GM18858 (cell line): Measurements from ENCODE around the gene TMEM156.

Experiments
- ATAC-seq: cut with Tn5 transposase; IDR thresholded peaks from one replicate; pipeline ENCODE4 v1.9.1; 2021; ENCODE audit not compliant: unreplicated experiment

Gene TMEM156, protein sequence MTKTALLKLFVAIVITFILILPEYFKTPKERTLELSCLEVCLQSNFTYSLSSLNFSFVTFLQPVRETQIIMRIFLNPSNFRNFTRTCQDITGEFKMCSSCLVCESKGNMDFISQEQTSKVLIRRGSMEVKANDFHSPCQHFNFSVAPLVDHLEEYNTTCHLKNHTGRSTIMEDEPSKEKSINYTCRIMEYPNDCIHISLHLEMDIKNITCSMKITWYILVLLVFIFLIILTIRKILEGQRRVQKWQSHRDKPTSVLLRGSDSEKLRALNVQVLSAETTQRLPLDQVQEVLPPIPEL

DNA sequence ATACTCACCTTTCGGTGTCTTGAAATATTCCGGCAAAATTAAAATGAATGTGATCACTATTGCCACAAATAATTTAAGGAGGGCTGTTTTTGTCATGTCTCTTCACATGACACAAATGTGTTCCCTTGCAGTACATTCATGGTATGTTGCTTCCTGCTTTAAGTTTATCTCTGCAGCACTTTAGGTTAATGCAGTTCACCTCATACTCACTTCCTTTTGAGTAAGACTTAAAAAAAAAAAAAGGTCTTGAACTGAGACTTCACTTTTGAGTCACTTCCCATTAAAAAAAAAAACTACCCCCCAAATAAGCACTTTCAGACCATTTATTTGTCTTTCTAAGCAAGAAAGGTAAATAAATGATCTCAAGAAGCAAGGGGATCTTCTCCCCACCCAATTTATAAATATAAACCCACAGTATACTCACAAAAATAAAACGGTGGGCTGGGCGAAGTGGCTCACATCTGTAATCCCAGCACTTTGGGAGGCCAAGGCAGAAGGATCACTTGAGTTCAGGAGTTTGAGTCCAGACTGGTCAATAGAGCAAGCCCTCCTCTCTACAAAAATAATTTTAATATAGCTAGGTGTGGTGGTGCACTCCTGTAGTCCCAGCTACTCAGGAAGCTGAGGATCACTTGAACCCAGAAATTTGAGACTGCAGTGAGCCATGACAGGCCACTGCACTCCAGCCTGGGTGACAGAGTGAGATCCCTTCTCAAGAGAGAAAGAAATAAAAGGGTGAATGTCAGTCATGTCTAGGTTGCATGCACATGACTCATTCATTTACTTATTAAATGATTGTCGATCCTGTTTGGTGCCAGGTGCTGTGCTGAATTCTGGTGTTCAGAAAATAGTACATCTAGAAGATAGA lies at the start of gene TMEM156:
TMEM156 (minus strand) TSS at position 192 of the 868 bp plus-strand sequence; CDS start at position 96, 96 bp downstream.
- ATAC-seq: peak; percentile 55

DNA sequence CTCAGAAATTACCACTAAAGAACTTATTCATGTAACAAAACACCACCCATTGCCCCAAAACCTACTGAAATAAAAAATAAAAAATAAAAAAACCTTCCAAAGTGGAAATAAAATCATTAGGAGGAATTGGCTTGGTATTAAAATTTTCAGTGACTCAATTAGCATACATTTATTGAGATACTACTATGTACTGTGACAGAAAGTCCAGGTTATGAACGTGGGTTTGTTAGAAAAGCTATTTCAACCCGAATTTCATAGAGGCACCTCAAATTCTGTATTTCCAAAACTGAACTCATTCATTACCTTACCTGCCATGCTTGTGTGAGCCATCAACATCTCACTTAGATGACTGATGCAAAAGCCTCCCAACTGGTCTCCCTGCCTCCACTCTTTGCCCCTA lies 46.6 kb upstream of the TMEM156 start:
- ATAC-seq: no peak

GRCh38 chr4:39068907-39069306 lies 36.7 kb upstream of the TMEM156 start:
- ATAC-seq: no peak

DNA sequence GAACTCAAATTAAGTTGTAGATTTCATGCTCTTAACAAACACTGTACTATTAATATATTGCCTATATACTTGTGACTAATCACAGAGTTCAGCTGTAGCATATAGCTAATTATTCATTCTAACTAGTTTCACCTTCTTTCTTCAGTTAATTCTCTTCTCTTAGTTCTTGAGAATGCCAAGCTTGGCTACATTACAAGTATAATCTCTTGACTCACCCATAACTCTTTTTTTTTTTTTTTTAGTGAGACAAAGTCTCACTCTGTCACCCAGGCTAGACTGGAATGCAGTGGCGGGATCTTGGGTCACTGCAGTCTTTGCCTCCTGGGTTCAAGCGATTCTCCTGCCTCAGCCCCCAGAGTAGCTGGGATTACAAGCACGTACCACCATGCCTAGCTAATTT lies 35.2 kb upstream of the TMEM156 start:
- ATAC-seq: no peak

DNA sequence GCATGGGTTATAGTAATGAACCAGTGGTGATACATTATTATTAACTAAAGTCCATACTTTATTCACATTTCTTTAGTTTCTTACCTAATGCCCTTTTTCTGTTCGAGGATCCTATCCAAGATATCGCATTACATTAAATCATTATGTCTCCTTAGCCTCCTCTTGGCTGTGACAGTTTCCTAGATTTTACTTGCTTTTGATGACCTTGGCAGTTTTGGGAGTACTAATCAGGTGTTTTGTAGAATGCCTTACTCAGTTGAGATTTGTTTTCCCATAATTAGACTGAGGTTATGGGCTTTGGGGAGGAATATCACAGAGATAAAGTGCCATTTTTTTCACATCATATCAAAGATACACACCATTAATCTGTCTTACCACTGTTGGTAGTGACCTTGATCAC lies 34.8 kb upstream of the TMEM156 start:
- no peak for ATAC-seq

DNA sequence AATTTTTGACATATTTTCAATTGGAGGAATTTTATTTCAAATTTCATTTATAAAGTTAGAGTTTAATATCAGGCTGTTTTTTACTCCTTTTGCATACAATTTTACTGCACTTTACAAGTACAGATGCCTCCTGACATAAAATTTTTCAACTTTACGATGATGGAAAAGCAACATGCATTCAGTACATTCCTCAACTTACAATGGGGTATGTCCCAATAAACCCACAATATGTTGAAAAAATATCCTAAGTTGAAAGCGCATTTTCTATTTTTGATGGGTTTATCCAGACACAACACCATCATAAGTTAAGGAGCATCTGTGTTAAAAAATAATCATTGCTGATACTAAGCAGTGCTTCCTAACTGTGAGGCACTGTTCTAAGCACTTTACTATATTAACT lies 34.2 kb upstream of the TMEM156 start:
- ATAC-seq: no peak

DNA sequence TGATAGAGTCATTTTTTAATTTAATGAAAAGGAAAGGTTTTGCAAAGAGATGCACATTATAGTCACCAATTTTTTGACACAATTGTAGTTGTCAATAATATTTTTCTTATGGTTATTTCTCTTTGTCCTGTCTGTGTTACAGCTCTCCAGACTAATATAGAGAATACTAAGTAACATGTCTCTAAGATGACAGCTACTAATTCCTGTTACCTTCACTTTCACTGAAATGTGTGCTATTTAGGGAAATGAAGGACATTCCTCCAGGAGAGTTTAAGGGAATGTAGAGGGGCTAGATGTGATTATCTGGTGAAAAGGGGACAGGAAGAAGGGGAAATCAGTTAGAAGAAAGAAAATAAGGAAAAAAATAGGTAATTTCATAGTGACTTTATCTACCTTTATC lies 31.2 kb upstream of the TMEM156 start:
- ATAC-seq: no peak

DNA sequence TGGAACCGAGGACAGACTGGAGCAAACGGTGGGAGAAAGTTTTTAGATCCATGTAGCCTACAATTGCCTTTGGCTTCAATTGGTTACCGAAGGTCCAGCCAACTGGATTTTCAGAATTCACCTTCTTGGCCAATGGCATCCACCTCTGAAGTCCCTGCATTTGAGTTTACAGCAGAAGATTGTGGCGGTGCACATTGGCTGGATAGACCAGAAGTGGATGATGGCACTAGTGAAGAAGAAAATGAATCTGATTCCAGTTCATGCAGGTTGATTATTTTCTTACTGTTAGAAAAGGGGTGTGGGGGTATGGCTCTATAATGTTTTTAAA lies 30.5 kb upstream of the TMEM156 start:
- no peak for ATAC-seq

GRCh38 chr4:39062094-39062769 lies 30.0 kb upstream of the TMEM156 start, which contains the start of gene KLHL5:
KLHL5 (plus strand) TSS chr4:39062232; CDS start chr4:39062653, 421 bp downstream.
- ATAC-seq: no peak

DNA sequence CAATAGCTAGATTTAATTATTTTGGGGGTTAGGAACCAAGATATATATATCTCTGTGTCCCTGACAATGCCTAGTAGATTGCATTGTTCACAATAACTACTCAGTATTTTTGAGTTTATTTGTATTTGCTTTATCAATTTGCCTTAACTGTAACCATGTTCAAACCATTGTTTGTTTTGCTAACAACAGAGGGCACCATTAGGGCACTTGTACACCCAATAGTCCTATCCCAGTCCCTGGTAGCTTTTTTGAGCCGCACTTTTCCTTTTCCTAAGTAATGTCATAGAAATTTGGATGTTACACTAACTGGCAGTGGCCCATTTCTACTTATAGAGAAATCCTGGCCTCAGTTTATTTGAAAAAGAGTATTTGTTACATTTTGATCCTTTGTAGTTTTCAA lies 29.2 kb upstream of the TMEM156 start:
- no peak for ATAC-seq

DNA sequence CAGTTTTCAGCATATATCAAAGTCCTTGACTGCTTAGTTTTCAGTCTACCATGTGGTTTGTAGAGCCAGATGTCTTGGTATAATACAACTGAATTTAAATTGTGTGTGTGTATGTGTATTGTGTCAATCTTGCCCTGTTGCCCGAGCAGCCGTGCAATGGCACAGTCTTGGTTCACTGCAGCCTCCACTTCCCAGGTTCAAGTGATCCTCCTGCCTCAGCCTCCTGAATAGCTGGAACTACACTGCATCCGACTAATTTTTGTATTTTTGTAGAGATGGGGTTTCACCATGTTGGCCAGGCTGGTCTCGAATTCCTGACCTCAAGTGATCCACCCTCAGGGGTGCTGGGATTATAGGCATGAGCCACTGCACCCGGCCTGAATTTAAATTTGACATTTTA lies 23.8 kb upstream of the TMEM156 start:
- ATAC-seq: no peak

- ATAC-seq: no peak
These were observed 22.3 kb upstream of the TMEM156 start for GRCh38 chr4:39054497-39054896.

DNA sequence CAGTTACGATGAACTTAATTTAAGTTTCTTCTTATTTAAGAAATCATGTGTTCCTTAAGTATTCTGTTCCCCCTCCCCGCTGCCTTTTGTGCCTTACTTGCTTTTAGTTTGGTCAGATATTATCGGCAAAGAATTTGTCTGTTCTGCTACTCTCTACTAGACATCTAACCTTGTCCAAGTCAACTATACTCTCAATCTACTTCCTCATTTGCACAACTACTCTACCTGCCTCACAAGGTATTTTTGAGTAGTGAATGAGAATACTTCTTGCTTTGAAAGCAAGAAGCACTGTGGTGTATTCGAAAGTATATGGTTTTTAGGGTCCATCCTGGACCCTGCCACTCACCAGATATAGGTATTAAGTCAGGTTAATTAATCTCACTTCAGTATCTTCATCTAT lies 21.8 kb upstream of the TMEM156 start:
- no peak for ATAC-seq

- ATAC-seq: no peak
These were observed 19.3 kb upstream of the TMEM156 start for GRCh38 chr4:39051492-39051891.

DNA sequence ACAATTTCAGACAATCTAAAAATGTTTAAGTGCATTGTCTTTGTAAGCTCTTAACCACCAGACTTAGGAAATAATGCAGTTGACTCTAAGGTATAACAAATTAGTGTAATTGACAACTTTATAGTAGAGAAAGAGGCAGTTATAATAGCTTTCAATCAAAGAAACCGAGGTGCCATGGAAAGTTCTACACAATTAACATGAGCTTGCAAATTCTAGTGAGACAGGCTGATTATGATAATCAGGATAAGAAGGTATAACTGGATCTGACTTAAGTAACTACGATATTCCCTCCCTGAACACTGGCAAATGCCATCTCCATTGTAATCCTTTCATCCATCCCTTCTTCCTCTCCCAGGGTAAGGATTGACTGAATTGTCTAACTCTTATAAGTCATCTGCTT lies 18.4 kb upstream of the TMEM156 start:
- no peak for ATAC-seq

DNA sequence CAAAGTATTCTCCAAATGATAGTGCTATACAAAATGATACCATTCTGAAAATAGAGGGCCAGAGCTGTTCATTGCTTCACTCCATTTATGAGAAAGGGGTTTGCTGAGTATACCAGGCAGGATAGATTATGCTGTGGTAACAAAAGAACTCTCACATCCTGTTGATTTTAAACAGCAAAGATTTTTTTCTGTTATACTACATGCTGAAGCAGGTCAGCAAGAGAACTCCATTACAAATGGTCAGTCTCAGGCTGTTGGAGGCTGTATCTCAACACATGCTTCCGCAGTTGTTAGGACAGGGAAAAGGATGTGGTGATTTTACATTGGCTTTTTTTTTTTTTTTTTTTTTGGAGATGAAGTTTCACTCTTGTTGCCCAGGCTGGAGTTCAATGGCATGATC lies 16.1 kb upstream of the TMEM156 start:
- ATAC-seq: no peak

GRCh38 chr4:39047681-39048080 lies 15.5 kb upstream of the TMEM156 start:
- no peak for ATAC-seq

DNA sequence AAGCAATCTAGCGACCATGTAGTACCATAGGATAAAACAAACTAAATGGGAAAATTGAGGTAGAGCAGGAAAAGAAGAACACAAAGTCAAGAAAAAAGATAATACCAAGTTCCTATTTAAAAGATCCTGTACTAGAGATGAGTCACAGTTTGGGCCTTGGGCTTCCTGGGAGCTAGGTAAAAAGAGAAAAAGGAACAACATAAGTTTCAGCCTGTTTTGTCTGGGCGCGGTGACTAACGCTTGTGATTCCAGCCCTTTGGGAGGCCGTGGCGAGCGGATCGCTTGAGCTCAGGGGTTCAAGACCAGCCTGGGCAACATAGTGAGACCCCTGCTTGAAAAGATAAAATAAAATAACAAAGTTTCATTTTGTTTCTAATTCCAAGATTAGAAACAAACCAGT lies 14.0 kb upstream of the TMEM156 start:
- no peak for ATAC-seq

- no peak for ATAC-seq
These were observed 13.6 kb upstream of the TMEM156 start for GRCh38 chr4:39045827-39046221.

DNA sequence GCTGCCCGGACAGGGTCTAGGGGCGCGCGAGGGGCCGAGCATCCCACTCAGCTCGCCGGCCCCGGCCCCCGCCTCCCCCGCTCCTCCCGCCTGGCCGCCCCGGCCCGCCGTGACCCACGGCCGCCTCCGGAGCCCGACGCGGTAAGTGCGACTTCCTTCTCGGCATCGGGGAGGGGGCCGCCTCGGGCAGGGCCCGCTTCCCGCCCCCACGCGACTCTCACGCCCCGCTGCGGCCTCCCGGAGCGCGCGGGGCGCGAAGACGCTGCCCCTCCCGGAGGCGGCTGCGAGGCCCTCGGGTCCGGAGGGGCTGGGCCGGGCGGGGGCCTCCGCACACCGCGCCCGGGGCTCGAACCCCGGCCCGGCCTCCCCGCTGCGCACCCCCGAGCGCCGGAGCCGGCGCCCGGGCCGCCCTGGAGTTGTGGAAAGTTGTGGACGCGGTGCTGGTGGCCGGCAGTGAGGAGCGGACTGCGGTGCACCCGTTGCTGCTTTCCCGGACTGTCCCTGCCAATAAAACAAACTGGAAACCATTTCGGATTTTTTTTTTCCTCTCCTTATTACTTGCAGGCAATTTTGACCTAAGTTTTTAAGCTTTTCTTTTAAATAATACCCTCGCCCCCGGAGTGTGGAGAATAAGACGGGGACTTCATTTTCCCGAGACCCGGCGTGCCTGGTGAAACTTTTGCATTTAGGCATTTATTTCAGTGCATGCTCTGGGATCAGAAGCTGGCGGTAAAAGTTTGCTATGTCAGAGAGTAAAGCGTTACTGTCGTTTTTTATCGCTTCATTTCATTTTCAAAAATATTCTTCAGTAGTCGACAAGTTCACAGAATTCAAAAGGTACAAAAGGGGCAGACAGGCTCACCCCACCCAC lies 13.0 kb upstream of the TMEM156 start:
- ATAC-seq: peak; percentile 19
